ENCODE measurements around the gene ARID3B.

- TF ChIP-seq CTCF (IDR thresholded peaks at IDR 0.05) (no peak), POLR2A (IDR thresholded peaks at IDR 0.05) (no peak)
Observed at GRCh38 chr15:74545086-74545485, 4.1 kb downstream of the ARID3B start.

Measured in adrenal gland (tissue), 5 donors.